Measurements from ENCODE around the gene TMEM259. TPM values are rescaled to one million over a fixed set of nuclear protein-coding genes. Genes with fewer than 3 reads are reported as not detected.

The TMEM259 gene
- total and polyA plus RNA-seq, 2 of the 13 experiments (the other 11 are each of a cell fraction or from before 2014, with no cell fraction given), result 64.7 to 164 TPM

DNA sequence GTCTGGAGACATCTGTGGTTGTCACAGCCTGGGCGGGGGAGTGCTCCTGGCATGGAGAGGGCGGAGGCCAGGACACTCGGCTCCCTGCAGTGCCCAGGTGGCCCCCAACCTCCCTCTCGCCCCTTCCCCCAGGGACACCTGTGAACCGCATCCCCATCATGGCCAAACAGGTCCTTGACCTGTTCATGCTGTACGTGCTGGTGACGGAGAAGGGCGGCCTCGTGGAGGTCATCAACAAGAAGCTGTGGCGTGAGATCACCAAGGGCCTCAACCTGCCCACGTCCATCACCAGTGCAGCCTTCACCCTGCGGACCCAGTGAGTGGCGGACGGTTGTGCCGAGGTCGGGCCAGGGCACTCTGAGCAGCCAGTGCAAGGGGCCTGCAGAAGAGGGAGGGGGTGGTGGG is 56.8 kb downstream of the TMEM259 start:
- Histone ChIP-seq H3K9me3 (ENCODE audit: low read length) (no peaks in the 10 kb centered on the region), H3K4me3 (replicated peaks in 1 of 3; ENCODE audit: insufficient read depth in 1 of 3, low read depth in 2 of 3, low read length in 3 of 3) (no peak overlapping the region), H4K20me1 (ENCODE audit: insufficient read depth, low read length) (no peaks in the 10 kb centered on the region), H3K27me3 (ENCODE audit: control insufficient read depth in 1 of 2, insufficient read depth in 2 of 2, low read length in 2 of 2) (no peaks in the 10 kb centered on the region), H3K36me3 (replicated peaks in 1 of 2; ENCODE audit: control insufficient read depth in 1 of 2, insufficient read depth in 2 of 2, low read length in 2 of 2) (peaks cover 30 to 70% of the 10 kb centered on the region in 2 experiments; a peak in 4 of 5 replicates), H3K9ac (ENCODE audit: insufficient read depth, low read depth, low read length) (no peak overlapping the region), H3K79me2 (ENCODE audit: insufficient read depth, low read length) (peaks cover 28% of the 10 kb centered on the region), H3K4me2 (ENCODE audit: low read depth, low read length) (no peak overlapping the region), H3K4me1 (ENCODE audit: insufficient read depth, low read length) (peaks cover 42% of the 10 kb centered on the region), H2AFZ (ENCODE audit: low read length) (no peak overlapping the region), H3K27ac (ENCODE audit: extremely low read length, insufficient read depth, low read length) (peak overlapping the region; percentile 38)
- FAIRE-seq, result no peak
- WGBS (ENCODE audit: low lambda C conversion rate), result 95% methylated on average over 11 of the region's 16 CpGs
- no peak for ATAC-seq
- CTCF ChIA-PET (ENCODE audit: low intra/inter-chr PET ratio, low total read pairs), result no interaction called here
- TF ChIP-seq, protein P1, sequence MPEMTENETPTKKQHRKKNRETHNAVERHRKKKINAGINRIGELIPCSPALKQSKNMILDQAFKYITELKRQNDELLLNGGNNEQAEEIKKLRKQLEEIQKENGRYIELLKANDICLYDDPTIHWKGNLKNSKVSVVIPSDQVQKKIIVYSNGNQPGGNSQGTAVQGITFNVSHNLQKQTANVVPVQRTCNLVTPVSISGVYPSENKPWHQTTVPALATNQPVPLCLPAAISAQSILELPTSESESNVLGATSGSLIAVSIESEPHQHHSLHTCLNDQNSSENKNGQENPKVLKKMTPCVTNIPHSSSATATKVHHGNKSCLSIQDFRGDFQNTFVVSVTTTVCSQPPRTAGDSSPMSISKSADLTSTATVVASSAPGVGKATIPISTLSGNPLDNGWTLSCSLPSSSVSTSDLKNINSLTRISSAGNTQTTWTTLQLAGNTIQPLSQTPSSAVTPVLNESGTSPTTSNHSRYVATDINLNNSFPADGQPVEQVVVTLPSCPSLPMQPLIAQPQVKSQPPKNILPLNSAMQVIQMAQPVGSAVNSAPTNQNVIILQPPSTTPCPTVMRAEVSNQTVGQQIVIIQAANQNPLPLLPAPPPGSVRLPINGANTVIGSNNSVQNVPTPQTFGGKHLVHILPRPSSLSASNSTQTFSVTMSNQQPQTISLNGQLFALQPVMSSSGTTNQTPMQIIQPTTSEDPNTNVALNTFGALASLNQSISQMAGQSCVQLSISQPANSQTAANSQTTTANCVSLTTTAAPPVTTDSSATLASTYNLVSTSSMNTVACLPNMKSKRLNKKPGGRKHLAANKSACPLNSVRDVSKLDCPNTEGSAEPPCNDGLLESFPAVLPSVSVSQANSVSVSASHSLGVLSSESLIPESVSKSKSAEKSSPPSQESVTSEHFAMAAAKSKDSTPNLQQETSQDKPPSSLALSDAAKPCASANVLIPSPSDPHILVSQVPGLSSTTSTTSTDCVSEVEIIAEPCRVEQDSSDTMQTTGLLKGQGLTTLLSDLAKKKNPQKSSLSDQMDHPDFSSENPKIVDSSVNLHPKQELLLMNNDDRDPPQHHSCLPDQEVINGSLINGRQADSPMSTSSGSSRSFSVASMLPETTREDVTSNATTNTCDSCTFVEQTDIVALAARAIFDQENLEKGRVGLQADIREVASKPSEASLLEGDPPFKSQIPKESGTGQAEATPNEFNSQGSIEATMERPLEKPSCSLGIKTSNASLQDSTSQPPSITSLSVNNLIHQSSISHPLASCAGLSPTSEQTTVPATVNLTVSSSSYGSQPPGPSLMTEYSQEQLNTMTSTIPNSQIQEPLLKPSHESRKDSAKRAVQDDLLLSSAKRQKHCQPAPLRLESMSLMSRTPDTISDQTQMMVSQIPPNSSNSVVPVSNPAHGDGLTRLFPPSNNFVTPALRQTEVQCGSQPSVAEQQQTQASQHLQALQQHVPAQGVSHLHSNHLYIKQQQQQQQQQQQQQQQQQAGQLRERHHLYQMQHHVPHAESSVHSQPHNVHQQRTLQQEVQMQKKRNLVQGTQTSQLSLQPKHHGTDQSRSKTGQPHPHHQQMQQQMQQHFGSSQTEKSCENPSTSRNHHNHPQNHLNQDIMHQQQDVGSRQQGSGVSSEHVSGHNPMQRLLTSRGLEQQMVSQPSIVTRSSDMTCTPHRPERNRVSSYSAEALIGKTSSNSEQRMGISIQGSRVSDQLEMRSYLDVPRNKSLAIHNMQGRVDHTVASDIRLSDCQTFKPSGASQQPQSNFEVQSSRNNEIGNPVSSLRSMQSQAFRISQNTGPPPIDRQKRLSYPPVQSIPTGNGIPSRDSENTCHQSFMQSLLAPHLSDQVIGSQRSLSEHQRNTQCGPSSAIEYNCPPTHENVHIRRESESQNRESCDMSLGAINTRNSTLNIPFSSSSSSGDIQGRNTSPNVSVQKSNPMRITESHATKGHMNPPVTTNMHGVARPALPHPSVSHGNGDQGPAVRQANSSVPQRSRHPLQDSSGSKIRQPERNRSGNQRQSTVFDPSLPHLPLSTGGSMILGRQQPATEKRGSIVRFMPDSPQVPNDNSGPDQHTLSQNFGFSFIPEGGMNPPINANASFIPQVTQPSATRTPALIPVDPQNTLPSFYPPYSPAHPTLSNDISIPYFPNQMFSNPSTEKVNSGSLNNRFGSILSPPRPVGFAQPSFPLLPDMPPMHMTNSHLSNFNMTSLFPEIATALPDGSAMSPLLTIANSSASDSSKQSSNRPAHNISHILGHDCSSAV (CRISPR knock-in tag; IDR thresholded peaks at IDR 0.05; ENCODE audit: borderline replicate concordance), result no peak
- TF ChIP-seq RBM22 (optimal IDR thresholded peaks at IDR 0.05; ENCODE audit: low read length) (peak; percentile 44), AKAP8 (CRISPR knock-in tag; IDR thresholded peaks at IDR 0.05) (no peak), HNRNPL (IDR thresholded peaks at IDR 0.05; ENCODE audit: low read depth, low read length) (peak; percentile 45; the same call in 1 of the 2 replicates), RBFOX2 (IDR thresholded peaks at IDR 0.05; ENCODE audit: low read depth, low read length) (peak; percentile 58), AGO2 (optimal IDR thresholded peaks at IDR 0.05; ENCODE audit: low read depth, low read length) (peak; percentile 89)
- TF ChIP-seq, protein P2, sequence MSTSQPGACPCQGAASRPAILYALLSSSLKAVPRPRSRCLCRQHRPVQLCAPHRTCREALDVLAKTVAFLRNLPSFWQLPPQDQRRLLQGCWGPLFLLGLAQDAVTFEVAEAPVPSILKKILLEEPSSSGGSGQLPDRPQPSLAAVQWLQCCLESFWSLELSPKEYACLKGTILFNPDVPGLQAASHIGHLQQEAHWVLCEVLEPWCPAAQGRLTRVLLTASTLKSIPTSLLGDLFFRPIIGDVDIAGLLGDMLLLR (CRISPR knock-in tag; IDR thresholded peaks at IDR 0.05), result no peak
- DNase-seq (ENCODE audit: low spot score), result no peak
- POLR2A ChIA-PET, result interaction anchor here (0.8 to 0.9 kb wide), 2 partner anchors 12 to 21 kb away, joined by 3 read pairs; no protein-coding TSS in a partner anchor
- no TSS peak for BruUV-seq (replicated peaks)
- in situ Hi-C loops (cut with HindIII; ENCODE audit: extremely low pct_ligation_motif_present, low pct_unique_long_range_greater_than_20kb), result loop anchor here (5.0 kb wide), 1 partner anchor 37 kb away; the partner anchor contains the start of gene ARID3A
- intact Hi-C loops (cut with micrococcal nuclease; ENCODE audit: unreplicated experiment), result no loop called here

Data from HepG2 (cell line).